Measurements from ENCODE around the gene MEMO1.

MEMO1 gene

DNA sequence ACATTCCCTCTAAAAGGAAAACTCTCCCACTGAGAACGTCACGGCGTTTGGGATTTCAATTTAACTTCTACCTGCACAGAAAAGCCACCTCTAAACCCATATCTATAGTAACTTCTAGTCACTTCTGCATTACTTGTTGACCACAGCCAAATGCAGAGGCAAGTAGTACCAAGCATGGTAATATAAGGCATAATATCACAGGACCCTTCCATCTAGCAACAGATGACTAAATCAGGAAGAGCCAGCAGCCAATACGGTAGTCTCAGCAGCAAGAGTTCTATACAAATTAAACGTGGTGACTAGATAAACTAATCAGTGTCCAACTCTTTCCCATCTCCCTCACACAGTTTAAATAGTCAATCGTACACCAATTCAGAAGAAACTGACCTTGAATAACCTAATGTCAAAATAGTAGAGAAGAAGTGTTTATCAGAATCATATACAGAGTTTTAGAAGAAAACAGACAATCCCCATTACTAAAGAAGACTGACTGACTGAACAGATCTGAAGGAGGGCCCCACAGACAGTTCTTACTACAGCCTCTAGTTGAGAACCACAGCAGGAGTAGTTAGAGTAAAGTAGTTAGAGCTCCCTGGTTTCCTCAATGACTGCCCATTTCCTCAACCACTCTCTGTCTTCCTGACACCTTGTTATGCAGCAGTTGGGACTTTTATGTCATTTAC is 30.0 kb downstream of the MEMO1 start:
- TF ChIP-seq, protein P1, sequence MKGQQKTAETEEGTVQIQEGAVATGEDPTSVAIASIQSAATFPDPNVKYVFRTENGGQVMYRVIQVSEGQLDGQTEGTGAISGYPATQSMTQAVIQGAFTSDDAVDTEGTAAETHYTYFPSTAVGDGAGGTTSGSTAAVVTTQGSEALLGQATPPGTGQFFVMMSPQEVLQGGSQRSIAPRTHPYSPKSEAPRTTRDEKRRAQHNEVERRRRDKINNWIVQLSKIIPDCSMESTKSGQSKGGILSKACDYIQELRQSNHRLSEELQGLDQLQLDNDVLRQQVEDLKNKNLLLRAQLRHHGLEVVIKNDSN (IDR thresholded peaks at IDR 0.05) = no peak
- TF ChIP-seq CREB1 (IDR thresholded peaks at IDR 0.05; ENCODE audit: low read depth) = 0 out of 2 replicates have a peak, but pooled peaks have one; percentile 24
- TF ChIP-seq TEAD4 (IDR thresholded peaks at IDR 0.05) = no peak

DNA sequence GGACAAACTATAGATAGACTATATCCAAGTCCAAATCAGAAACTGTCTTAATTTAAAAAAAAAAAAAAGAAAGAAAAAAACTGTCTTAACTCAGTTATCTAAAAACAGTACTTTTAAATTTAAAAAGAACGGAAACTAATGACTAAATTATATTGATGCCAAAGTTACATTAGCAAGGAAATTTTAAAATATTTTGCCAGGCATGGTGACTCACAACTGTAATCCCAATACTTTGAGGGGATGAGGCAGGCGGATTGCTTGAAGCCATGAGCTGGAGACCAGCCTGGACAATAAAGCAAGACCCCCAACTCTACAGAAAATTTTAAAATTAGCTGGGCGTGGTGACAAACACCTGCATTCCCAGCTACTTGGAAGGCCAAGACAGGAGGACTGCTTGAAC is 30.9 kb downstream of the MEMO1 start:
- no peak for TF ChIP-seq TAF1 (IDR thresholded peaks at IDR 0.05; ENCODE audit: low read depth)
- TF ChIP-seq CREB1 (IDR thresholded peaks at IDR 0.05; ENCODE audit: low read depth) = no peak
- TF ChIP-seq, protein P2, sequence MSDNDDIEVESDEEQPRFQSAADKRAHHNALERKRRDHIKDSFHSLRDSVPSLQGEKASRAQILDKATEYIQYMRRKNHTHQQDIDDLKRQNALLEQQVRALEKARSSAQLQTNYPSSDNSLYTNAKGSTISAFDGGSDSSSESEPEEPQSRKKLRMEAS (IDR thresholded peaks at IDR 0.05) = no peak
- TF ChIP-seq CEBPB (IDR thresholded peaks at IDR 0.05) = no peak
- TF ChIP-seq, protein P1 (IDR thresholded peaks at IDR 0.05) = no peak
- TF ChIP-seq EP300 (IDR thresholded peaks at IDR 0.05; ENCODE audit: borderline replicate concordance) = no peak
- TF ChIP-seq TEAD4 (IDR thresholded peaks at IDR 0.05) = no peak
- TF ChIP-seq FOXM1 (IDR thresholded peaks at IDR 0.05; ENCODE audit: borderline replicate concordance, low read depth) = no peak
- TF ChIP-seq, protein P3, sequence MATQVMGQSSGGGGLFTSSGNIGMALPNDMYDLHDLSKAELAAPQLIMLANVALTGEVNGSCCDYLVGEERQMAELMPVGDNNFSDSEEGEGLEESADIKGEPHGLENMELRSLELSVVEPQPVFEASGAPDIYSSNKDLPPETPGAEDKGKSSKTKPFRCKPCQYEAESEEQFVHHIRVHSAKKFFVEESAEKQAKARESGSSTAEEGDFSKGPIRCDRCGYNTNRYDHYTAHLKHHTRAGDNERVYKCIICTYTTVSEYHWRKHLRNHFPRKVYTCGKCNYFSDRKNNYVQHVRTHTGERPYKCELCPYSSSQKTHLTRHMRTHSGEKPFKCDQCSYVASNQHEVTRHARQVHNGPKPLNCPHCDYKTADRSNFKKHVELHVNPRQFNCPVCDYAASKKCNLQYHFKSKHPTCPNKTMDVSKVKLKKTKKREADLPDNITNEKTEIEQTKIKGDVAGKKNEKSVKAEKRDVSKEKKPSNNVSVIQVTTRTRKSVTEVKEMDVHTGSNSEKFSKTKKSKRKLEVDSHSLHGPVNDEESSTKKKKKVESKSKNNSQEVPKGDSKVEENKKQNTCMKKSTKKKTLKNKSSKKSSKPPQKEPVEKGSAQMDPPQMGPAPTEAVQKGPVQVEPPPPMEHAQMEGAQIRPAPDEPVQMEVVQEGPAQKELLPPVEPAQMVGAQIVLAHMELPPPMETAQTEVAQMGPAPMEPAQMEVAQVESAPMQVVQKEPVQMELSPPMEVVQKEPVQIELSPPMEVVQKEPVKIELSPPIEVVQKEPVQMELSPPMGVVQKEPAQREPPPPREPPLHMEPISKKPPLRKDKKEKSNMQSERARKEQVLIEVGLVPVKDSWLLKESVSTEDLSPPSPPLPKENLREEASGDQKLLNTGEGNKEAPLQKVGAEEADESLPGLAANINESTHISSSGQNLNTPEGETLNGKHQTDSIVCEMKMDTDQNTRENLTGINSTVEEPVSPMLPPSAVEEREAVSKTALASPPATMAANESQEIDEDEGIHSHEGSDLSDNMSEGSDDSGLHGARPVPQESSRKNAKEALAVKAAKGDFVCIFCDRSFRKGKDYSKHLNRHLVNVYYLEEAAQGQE (IDR thresholded peaks at IDR 0.05; ENCODE audit: low read depth) = no peak
- no peak for TF ChIP-seq RAD21 (IDR thresholded peaks at IDR 0.05; ENCODE audit: low read depth)
- no peak for TF ChIP-seq EGR1 (IDR thresholded peaks at IDR 0.05)
- no peak for TF ChIP-seq ZBTB7A (IDR thresholded peaks at IDR 0.05; ENCODE audit: low read depth)
- no peak for TF ChIP-seq YY1 (IDR thresholded peaks at IDR 0.05; ENCODE audit: low read depth)
- no peak for TF ChIP-seq TCF12 (IDR thresholded peaks at IDR 0.05; ENCODE audit: low read depth)
- no peak for TF ChIP-seq NFIC (IDR thresholded peaks at IDR 0.05)

DNA sequence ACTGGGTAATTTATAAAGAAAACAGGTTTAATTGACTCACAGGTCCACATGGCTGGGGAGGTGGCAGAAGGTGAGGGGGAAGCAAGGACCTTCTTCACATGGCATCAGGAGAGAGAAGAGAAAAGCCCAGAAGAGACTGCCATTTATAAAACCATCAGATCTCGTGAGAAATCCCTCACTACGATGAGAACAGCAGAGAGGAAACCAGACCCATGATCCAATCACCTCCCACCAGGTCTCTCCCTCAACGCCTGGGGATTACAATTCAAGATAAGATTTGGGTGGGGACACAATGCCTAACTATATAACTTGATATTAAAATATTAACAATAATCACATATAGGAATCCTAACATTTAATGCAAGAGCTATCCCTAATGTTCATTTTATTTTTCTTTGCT is 31.8 kb downstream of the MEMO1 start:
- TF ChIP-seq, protein P3 (IDR thresholded peaks at IDR 0.05; ENCODE audit: low read depth) = no peak
- no peak for TF ChIP-seq EGR1 (IDR thresholded peaks at IDR 0.05)
- TF ChIP-seq ZBTB7A (IDR thresholded peaks at IDR 0.05; ENCODE audit: low read depth) = no peak
- TF ChIP-seq YY1 (IDR thresholded peaks at IDR 0.05; ENCODE audit: low read depth) = no peak
- TF ChIP-seq FOXM1 (IDR thresholded peaks at IDR 0.05; ENCODE audit: borderline replicate concordance, low read depth) = no peak
- no peak for TF ChIP-seq NFIC (IDR thresholded peaks at IDR 0.05)
- TF ChIP-seq, protein P2 (IDR thresholded peaks at IDR 0.05) = no peak
- no peak for TF ChIP-seq CEBPB (IDR thresholded peaks at IDR 0.05)
- TF ChIP-seq, protein P1 (IDR thresholded peaks at IDR 0.05) = no peak
- no peak for TF ChIP-seq TCF12 (IDR thresholded peaks at IDR 0.05; ENCODE audit: low read depth)
- TF ChIP-seq TAF1 (IDR thresholded peaks at IDR 0.05; ENCODE audit: low read depth) = no peak
- TF ChIP-seq RAD21 (IDR thresholded peaks at IDR 0.05; ENCODE audit: low read depth) = no peak
- no peak for TF ChIP-seq CREB1 (IDR thresholded peaks at IDR 0.05; ENCODE audit: low read depth)
- no peak for TF ChIP-seq TEAD4 (IDR thresholded peaks at IDR 0.05)
- TF ChIP-seq EP300 (IDR thresholded peaks at IDR 0.05; ENCODE audit: borderline replicate concordance) = no peak

DNA sequence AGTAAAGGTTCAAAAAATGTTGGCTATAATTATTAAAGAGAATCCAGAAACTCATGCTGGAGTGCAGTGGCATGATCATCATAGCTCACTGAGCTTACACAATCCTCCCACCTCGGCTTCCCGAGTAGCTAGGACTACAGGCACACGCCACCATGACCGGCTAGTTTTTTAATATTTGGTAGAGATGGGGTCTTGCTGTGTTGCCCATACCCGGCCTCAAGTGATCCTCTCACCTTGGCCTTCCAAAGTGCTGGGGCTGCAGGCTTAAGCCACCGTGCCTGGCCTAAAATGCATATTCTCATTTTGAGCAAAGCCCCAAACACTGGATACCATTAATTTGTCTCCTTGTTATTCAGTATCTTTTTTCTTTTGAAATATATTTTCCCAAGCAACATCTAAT is 32.4 kb downstream of the MEMO1 start:
- TF ChIP-seq TEAD4 (IDR thresholded peaks at IDR 0.05) (no peak), ZBTB7A (IDR thresholded peaks at IDR 0.05; ENCODE audit: low read depth) (no peak)
- TF ChIP-seq, protein P1 (IDR thresholded peaks at IDR 0.05) = no peak

DNA sequence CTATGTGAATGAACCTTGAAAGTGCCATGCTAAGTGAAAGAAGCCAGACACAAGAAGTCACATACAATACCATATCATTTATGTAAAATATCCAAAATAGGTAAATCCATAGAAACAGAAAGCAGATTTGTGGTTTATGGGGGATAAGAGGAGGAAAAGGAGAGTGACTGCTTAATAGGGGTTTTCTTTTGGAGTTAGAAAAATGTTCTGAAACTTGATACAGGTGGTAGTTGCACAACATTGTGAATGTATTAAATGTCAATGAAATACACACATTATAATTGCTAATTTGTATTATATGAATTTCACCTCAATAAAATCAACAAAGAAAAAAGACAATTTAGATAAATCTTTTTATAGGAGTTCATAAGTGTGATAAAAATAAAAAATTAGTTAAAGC is 37.1 kb downstream of the MEMO1 start:
- TF ChIP-seq, protein P3 (IDR thresholded peaks at IDR 0.05; ENCODE audit: low read depth) = no peak
- TF ChIP-seq CEBPB (IDR thresholded peaks at IDR 0.05) = peak; percentile 81
